NCI-H345 treated with DMSO at 0.1 percent for 48 hours (cell line): ENCODE data around the gene CBX3.
"Not testable (repeated sequence)": the region's sequence is repeated elsewhere in the genome, so short reads cannot be mapped to it uniquely, and the experiment has no call there.

Source experiments
- DNase-seq: peaks from one replicate; lab custom pipeline; 2025; ENCODE audit not compliant: unreplicated experiment; lab: John Stamatoyannopoulos, UW

The CBX3 gene

DNA sequence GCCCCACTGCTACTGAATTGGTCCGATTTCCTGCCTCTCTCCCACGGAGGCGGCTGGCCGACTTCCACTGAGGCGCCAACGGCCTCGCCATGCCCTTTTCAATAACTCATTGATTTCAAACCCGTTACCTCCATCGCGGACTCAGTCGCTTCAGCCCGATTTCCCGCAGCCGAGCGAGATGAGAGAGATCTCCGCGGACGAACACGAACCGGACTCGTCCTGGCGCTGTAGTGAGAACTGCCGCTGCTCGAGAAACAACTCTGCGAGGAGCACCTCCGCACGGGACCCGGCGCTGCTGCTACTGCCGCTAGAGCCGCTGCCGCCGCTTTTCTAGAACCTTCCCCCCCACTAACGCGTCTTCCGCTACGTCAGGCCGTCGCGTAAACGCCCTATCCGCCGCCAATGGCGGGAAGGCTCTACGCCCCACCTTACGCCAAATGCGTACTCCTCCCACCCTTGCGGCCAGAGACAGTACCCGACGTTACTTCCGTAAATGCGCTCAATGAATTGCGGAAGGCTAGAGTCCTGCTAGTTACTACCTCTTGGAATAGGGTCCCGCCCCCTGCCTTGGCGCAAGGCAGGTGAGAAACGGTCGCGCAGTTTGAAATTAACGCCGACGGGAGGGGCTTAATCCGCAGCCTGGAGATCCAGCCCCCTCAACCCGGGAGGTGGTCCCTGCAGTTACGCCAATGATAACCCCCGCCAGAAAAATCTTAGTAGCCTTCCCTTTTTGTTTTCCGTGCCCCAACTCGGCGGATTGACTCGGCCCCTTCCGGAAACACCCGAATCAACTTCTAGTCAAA is 900 bp upstream of the CBX3 start, which contains the start of gene HNRNPA2B1:
Gene HNRNPA2B1, minus strand, starts transcription at position 303 of the 803 bp plus-strand sequence. Its CDS starts 169 bp downstream, at position 134.
- DNase-seq, result peak; percentile 96

DNA sequence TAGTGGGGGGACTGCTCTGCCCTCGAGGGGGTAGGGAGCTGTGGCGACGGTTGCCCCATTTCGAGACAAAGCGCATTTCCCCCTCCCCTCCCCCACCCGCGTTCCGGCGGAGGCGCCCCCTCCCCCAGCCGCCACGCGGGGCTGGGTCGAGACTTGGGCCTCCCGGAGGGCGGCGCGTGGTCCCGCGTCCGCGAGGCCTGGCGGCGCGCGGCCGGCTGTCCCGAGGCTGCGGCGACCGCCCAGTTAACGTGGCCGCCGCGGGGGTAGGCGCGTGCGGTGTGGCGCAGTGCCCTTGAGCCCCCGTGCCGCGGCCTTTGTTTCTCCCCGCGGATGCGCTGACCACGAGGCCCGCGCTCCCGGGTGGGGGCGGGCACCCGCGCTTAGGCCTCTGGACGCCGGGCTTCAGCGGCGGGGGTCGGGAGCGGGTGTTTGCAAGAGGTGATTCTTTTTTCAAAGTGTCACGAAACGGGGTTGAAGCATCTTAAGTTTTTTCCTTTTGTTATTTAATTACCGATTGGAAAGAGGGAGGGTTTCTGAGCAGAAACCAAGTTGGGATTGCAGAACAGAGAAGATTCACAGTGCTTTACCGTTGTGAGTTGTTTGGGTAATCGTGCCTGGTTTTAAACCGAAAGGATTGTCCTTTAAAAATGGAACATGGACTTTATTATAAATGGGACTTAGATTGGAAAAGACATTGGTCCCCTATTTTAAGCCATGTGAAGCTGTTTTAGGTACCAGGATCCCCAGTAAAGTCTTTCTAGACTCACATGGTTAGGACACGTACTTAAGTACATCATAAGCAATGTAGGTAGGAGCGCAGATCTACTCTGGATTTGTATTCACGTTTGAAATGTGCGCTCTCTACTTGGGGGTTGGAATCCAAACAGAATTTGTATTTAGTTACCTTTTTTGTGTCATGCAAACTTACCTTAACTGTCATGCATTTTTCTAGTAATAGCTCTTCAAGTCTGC is 760 bp downstream of the CBX3 start:
- no peak for DNase-seq

- DNase-seq, result no peak
Measured at GRCh38 chr7:26203016-26203415, 1.5 kb downstream of the CBX3 start.

- no peak for DNase-seq
Measured at GRCh38 chr7:26208040-26208439, 6.5 kb downstream of the CBX3 start.

DNA sequence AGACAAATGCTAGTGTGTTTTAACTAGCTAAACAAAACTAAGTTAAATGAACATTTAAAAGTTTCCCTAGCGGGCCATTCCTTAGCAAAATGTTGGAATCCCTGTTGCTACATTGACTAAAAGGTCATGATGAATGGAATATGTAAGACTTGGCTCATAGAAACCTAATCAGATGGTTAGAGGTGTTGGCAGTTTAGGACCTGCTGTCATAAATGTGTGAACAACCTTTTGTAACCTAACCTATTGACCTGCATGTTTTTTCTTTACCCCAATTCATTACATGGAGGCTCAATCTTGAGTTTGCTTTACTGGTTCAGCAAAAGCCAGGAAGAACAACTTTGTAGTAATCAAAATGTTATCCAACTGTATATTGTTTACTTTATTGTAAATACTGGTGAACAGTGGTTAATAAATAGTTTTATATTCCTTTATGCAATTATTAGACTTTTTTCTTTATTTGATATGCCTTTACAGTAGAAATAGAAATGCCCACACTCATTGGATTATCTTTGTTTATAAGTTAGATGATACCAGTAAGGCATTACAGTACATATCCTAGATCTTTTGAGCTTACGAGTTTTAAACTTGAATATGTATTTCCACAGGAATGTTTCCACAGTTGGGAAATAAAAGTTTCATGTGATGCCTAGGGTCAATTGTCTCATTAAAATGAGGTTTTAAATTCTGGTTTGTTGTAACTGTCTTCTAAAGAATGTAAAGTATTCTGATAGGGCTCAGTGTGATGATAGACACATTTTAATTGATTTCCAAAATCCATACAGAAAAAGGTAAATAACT is 11.6 kb downstream of the CBX3 start:
- DNase-seq, result no peak

- DNase-seq, result no peak
Measured at GRCh38 chr7:26213807-26214515, 12.4 kb downstream of the CBX3 start.

DNA sequence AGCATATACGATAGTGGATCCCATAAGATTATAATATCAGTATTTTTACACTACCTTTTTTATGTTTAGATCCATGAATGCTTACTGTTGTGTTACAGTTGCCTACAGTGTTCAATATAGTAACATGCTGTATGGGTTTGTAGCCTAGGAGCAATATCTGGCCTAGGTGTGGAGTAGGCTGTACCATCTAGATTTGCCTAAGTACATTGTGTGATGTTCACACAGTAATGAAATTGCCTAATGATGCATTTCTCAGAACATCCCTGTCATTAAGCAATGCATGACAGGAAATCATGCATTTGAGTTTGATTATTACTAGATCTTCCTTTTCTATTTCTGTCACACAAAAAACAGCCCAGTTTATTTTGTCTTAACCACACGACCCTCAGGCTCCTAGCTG is 14.5 kb downstream of the CBX3 start:
- DNase-seq, result no peak

- no peak for DNase-seq
Measured at GRCh38 chr7:26224359-26224758, 22.8 kb downstream of the CBX3 start.

DNA sequence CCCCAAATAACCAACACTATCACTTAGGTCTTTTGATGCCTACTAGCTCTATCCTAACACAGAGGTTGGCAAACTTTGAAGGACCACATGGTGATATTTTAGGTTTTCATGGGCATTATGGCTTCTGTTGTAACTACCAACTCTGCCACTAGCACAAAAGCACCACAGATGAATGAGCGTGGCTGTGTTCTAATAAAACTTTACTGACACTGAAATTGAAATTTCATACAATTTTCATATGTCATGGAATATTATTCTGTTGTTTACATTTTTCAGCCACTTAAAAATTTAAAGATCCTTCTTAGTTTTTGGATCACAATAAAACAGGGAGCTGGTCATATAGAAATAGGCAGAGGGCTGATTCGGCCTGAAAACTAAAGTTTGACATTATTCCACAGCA is 26.4 kb downstream of the CBX3 start:
- DNase-seq, result no peak

DNA sequence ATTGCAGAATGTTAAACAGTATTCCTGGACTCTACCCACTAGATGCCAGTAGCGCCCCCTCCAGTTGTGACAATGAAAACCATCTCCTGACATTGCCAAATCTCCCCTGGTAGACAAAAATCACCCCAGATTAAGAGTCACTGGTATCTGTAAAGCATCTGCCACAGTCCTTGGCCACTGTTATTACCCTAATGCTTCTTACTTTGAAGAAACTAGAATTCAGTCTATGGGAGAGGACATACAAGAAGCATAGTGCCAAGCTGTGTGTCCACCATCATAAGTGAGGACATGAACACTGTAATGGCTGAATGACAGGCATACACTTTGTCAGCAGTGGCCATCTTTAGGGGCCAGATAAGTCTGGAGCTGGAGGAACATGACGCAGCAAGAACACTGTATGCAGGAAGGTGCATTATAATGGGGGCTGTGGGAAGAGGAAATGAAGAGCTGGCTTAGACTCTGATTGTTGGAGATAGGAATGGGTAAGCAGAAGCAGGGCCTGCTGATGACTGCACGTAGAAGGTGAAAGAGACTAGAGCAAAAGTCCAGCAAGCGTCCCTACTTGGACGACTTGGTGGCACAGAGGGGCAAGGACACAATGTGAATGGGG is 32.5 kb downstream of the CBX3 start:
- no peak for DNase-seq

- DNase-seq, result no peak
Measured at GRCh38 chr7:26237035-26237807, 35.7 kb downstream of the CBX3 start.

DNA sequence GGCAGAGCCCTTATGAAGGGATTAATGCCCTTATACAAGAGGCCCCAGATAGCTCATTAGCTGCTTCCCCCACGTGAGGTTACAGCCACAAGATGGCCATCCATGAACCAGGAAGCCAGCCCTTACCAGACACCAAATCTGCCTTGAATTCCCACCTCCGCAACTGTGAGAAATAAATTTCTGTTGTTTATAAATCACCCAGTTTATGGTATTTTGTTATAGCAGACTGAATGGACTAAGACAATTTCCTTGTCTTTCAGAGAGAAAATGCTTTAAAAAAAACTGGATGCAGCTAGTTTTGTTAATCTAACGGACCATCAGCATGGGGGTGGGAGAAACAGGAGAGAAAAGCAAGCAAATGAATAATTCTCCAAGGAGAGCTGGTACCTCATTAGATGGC is 36.5 kb downstream of the CBX3 start:
- no peak for DNase-seq

GRCh38 chr7:26245150-26245549 is 43.6 kb downstream of the CBX3 start:
- no peak for DNase-seq

DNA sequence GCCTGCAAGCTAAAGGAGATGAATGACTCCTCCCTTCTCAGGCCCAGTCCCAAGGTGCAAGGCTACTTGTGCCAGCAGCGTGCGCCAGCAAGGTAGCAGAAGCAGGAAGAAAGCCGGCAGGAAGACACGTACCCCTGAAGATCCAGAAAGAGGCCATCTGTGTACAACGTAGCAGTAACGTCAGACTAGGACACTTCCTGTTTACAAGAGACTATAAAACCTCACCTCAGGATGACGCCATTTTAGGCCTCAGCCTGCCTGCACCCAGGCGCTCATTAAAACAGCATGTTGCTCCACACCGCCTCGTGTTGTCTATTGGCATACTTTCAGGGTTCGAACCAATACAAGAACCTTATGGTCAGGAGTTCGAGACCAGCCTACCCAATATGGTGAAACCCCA is 48.7 kb downstream of the CBX3 start:
- no peak for DNase-seq

- DNase-seq, result not testable (repeated sequence)
Measured at GRCh38 chr7:26261866-26262265, 60.3 kb downstream of the CBX3 start.
